MM.1S (cell line): ENCODE measurements around the gene IRAK2.
A peak's percentile ranks its signal among the peaks of the same experiment; 100 is the strongest.

Experiments
- DNase-seq: peaks from one replicate; pipeline ENCODE4 v3.0.0-alpha.2; 2015
- H2AFZ ChIP-seq: fragments of 300-600 bp; sonication (generic); 2 replicates; pipeline ENCODE4 v1.6.0; 2016; ENCODE audit warnings: antibody characterized with exemption, low read length
- H3F3A ChIP-seq: fragments of 300-600 bp; sonication (generic); 2 replicates; pipeline ENCODE4 v1.6.1; 2016; ENCODE audit warnings: mild to moderate bottlenecking, antibody characterized with exemption, low read length, moderate library complexity, mixed read lengths; ENCODE audit not compliant: insufficient read depth
- H3K27ac ChIP-seq: fragments of 300-600 bp; sonication (generic); 2 replicates; pipeline ENCODE4 v1.5.1; 2016; ENCODE audit warnings: mild to moderate bottlenecking, low read length
- H3K27me3 ChIP-seq: fragments of 300-600 bp; sonication (generic); replicated peaks from 2 replicates; pipeline ENCODE4 v1.6.0; 2016; ENCODE audit warnings: low read length; ENCODE audit not compliant: insufficient read depth
- H3K36me3 ChIP-seq: fragments of 300-600 bp; sonication (generic); replicated peaks from 2 replicates; pipeline ENCODE4 v1.6.1; 2016; ENCODE audit warnings: mild to moderate bottlenecking, low read length, mixed read lengths; ENCODE audit not compliant: insufficient read depth
- H3K4me1 ChIP-seq: fragments of 300-600 bp; sonication (generic); 2 replicates; pipeline ENCODE4 v1.6.1; 2016; ENCODE audit warnings: low read length, mixed read lengths
- H3K4me2 ChIP-seq: fragments of 300-600 bp; sonication (generic); 2 replicates; pipeline ENCODE4 v1.6.0; 2016; ENCODE audit warnings: low read depth, low read length
- H3K4me3 ChIP-seq: fragments of 300-600 bp; sonication (generic); 2 replicates; pipeline ENCODE4 v1.5.1; 2016; ENCODE audit warnings: low read length, mixed read lengths
- H3K79me2 ChIP-seq: fragments of 300-600 bp; sonication (generic); 2 replicates; pipeline ENCODE4 v1.6.1; 2016; ENCODE audit warnings: mixed run types, low read length, mixed read lengths
- H3K9ac ChIP-seq: fragments of 300-600 bp; sonication (generic); 2 replicates; pipeline ENCODE4 v1.6.1; 2016; ENCODE audit warnings: low read length, mixed read lengths
- H3K9me2 ChIP-seq: fragments of 300-600 bp; sonication (generic); replicated peaks from 2 replicates; pipeline ENCODE4 v1.6.1; 2016; ENCODE audit warnings: mild to moderate bottlenecking, low read length, mixed read lengths; ENCODE audit not compliant: insufficient read depth
- H3K9me3 ChIP-seq: fragments of 300-600 bp; sonication (generic); replicated peaks from 2 replicates; pipeline ENCODE4 v1.6.1; 2016; ENCODE audit warnings: mild to moderate bottlenecking, low read length, mixed read lengths; ENCODE audit not compliant: insufficient read depth
- H4K20me1 ChIP-seq: fragments of 300-600 bp; sonication (generic); 2 replicates; pipeline ENCODE4 v1.6.1; 2016; ENCODE audit warnings: mild to moderate bottlenecking, low read length, moderate library complexity, mixed read lengths; ENCODE audit not compliant: insufficient read depth
- EZH2 ChIP-seq: fragments of 300-600 bp; sonication (generic); optimal IDR thresholded peaks from 2 replicates; pipeline ENCODE3; 2017; ENCODE audit warnings: low read depth, mild to moderate bottlenecking, antibody characterized with exemption, low read length, mixed read lengths
- EZH2phosphoT487 ChIP-seq: fragments of 300-600 bp; sonication (generic); IDR thresholded peaks from 2 replicates; pipeline ENCODE4 v1.6.1; 2018; ENCODE audit warnings: antibody characterized with exemption, low read length
- TF ChIP-seq, protein P1 (sequence below): fragments of 300-600 bp; sonication (generic); IDR thresholded peaks from 2 replicates; pipeline ENCODE4 v1.5.1; 2016; ENCODE audit warnings: antibody characterized with exemption, low read length, mixed read lengths

Gene IRAK2

GRCh38 chr3:10140996-10141546, 23.6 kb upstream of the IRAK2 start:
- Histone ChIP-seq H3K4me3 (peak overlapping the region; percentile 74), H3K9me3 (no peaks in the 10 kb centered on the region)
- DNase-seq, result no peak

GRCh38 chr3:10142707-10143560, 21.8 kb upstream of the IRAK2 start:
- DNase-seq, result no peak
- peaks cover 11% of the 10 kb centered on the region; the same call in 1 of the 2 replicates for H3K4me1 ChIP-seq
- no peak overlapping the region for H3K27ac ChIP-seq
- H3K79me2 ChIP-seq, result peaks cover 56% of the 10 kb centered on the region
- H3K9ac ChIP-seq, result no peak overlapping the region; the same call in 1 of the 2 replicates
- no peaks in the 10 kb centered on the region for H3K36me3 ChIP-seq
- H3F3A ChIP-seq, result no peaks in the 10 kb centered on the region
- peak overlapping the region; percentile 80 for H3K4me2 ChIP-seq
- H3K9me2 ChIP-seq, result no peaks in the 10 kb centered on the region
- H3K27me3 ChIP-seq, result no peaks in the 10 kb centered on the region
- H4K20me1 ChIP-seq, result no peaks in the 10 kb centered on the region
- TF ChIP-seq EZH2phosphoT487 (no peak), EZH2 (no peak)
- TF ChIP-seq, protein P1, sequence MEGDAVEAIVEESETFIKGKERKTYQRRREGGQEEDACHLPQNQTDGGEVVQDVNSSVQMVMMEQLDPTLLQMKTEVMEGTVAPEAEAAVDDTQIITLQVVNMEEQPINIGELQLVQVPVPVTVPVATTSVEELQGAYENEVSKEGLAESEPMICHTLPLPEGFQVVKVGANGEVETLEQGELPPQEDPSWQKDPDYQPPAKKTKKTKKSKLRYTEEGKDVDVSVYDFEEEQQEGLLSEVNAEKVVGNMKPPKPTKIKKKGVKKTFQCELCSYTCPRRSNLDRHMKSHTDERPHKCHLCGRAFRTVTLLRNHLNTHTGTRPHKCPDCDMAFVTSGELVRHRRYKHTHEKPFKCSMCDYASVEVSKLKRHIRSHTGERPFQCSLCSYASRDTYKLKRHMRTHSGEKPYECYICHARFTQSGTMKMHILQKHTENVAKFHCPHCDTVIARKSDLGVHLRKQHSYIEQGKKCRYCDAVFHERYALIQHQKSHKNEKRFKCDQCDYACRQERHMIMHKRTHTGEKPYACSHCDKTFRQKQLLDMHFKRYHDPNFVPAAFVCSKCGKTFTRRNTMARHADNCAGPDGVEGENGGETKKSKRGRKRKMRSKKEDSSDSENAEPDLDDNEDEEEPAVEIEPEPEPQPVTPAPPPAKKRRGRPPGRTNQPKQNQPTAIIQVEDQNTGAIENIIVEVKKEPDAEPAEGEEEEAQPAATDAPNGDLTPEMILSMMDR, result no peak
- no peak overlapping the region for H2AFZ ChIP-seq
- no peaks in the 10 kb centered on the region for H3K9me3 ChIP-seq
- peak overlapping the region; percentile 74 for H3K4me3 ChIP-seq

More at GRCh38 chr3:10140996-10141546, 23.6 kb upstream of the IRAK2 start:
- Histone ChIP-seq H3F3A (no peaks in the 10 kb centered on the region), H3K36me3 (no peaks in the 10 kb centered on the region), H3K4me1 (peaks cover 11% of the 10 kb centered on the region; the same call in 1 of the 2 replicates), H3K27me3 (no peaks in the 10 kb centered on the region), H3K27ac (no peak overlapping the region), H2AFZ (peak overlapping the region; percentile 77), H3K79me2 (peaks cover 41% of the 10 kb centered on the region), H3K4me2 (peak overlapping the region; percentile 80; the same call in 1 of the 2 replicates), H3K9ac (peak overlapping the region; percentile 74; the same call in 1 of the 2 replicates), H4K20me1 (no peaks in the 10 kb centered on the region), H3K9me2 (no peaks in the 10 kb centered on the region)
- TF ChIP-seq EZH2 (no peak), EZH2phosphoT487 (no peak)
- TF ChIP-seq, protein P1, result no peak

DNA sequence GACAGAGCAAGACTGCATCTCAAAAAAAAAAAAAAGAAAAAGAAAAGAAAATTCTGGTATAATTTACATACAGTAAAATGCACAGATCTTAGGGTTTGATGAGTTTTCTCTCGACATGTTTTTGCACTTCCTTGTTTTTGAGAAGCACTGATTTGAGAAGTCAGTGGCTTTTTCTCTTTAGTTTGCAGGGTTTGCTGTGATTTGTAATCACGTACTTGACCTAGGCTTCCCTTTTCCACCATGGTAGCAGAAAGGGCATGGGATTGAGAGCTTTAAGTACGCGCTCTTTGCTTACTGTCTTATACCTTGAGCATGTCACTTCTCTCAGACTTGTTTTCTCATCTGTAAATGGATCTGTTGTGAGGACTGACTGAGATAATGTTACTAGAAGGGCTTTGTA, 19.0 kb upstream of the IRAK2 start:
- TF ChIP-seq, protein P1, result no peak
- TF ChIP-seq EZH2 (no peak), EZH2phosphoT487 (no peak)
- Histone ChIP-seq H3K9ac (no peak overlapping the region), H3K79me2 (peaks cover 57% of the 10 kb centered on the region), H3K4me3 (no peak overlapping the region), H3K9me2 (no peaks in the 10 kb centered on the region), H3K9me3 (no peaks in the 10 kb centered on the region), H2AFZ (no peak overlapping the region), H3K4me1 (peaks cover 11% of the 10 kb centered on the region; the same call in 1 of the 2 replicates), H3F3A (no peaks in the 10 kb centered on the region), H3K36me3 (0 out of 2 replicates have a peak, but pooled peaks cover 6% of the 10 kb centered on the region), H4K20me1 (no peaks in the 10 kb centered on the region), H3K27me3 (no peaks in the 10 kb centered on the region), H3K27ac (no peak overlapping the region), H3K4me2 (no peak overlapping the region)
- DNase-seq, result no peak
